ENCODE measurements around the gene SPAG16.

DNA sequence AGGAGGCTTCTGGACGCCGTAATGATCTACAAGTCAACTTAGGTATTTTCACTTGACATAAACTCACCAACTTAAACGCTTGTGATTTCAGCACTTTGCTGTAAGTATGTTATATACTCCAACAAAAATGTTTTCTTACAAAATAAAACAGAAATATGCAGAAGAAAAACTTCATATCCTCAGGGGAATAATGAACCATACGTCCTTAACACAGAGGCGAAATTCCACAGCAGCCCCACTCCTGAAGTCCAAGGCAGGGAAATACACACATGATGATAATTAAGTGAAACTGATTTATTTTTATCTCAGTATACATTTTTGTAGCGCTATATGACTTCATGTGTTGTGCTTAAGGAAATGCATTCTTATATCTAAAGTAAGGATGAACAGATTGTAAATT is 791.2 kb downstream of the SPAG16 start:
- TF ChIP-seq CTCF (IDR thresholded peaks at IDR 0.05; ENCODE audit: insufficient read depth, low read depth, low read length): no peak
- no peak for TF ChIP-seq EZH2 (IDR thresholded peaks at IDR 0.05; ENCODE audit: insufficient read depth, low read length)

All from astrocyte (in vitro differentiated cells and primary cell).